ENCODE measurements around the gene NFATC4. TPM values are rescaled to one million over a fixed set of nuclear protein-coding genes. Genes with fewer than 3 reads are reported as not detected.
A peak's percentile ranks its signal among the peaks of the same experiment; 100 is the strongest.

NFATC4 gene
- total RNA-seq, 1 donor from 2014 or later = 78.9 TPM

GRCh38 chr14:24398653-24399446, 30.9 kb downstream of the NFATC4 start, which contains the start of gene NYNRIN:
Gene NYNRIN, plus strand, starts transcription at chr14:24399003. Its CDS starts 244 bp downstream, at chr14:24399247.
- peak; percentile 75 for ATAC-seq
- peak; percentile 78 for DNase-seq (ENCODE audit: low spot score)
- intact Hi-C loops (cut with DNase I) = no loop called here

GRCh38 chr14:24399447-24399822, 31.5 kb downstream of the NFATC4 start:
- DNase-seq (ENCODE audit: low spot score) = no peak
- intact Hi-C loops (cut with DNase I) = no loop called here
- peak; percentile 1 for ATAC-seq

- DNase-seq (ENCODE audit: low spot score) (no peak), ATAC-seq (no peak)
- intact Hi-C loops (cut with DNase I) = no loop called here
These were observed 32.2 kb downstream of the NFATC4 start for GRCh38 chr14:24399999-24400718.

GRCh38 chr14:24401810-24402702, 34.1 kb downstream of the NFATC4 start:
- ATAC-seq = peak; percentile 45

GRCh38 chr14:24403294-24403998, 35.5 kb downstream of the NFATC4 start:
- intact Hi-C loops (cut with DNase I) = no loop called here
- ATAC-seq (peak; percentile 56), DNase-seq (ENCODE audit: low spot score) (no peak)

More at GRCh38 chr14:24401810-24402702, 34.1 kb downstream of the NFATC4 start:
- intact Hi-C loops (cut with DNase I) = no loop called here
- no peak for DNase-seq (ENCODE audit: low spot score)

- intact Hi-C loops (cut with DNase I) = no loop called here
- no peak for ATAC-seq
- DNase-seq (ENCODE audit: low spot score) = no peak
These were observed 36.8 kb downstream of the NFATC4 start for GRCh38 chr14:24404814-24405213.

GRCh38 chr14:24406416-24406815, 38.4 kb downstream of the NFATC4 start:
- intact Hi-C loops (cut with DNase I) = no loop called here
- DNase-seq (ENCODE audit: low spot score) (no peak), ATAC-seq (no peak)

- intact Hi-C loops (cut with DNase I) = no loop called here
- DNase-seq (ENCODE audit: low spot score) (no peak), ATAC-seq (no peak)
These were observed 39.8 kb downstream of the NFATC4 start for GRCh38 chr14:24407608-24408325.

- ATAC-seq = no peak
- no peak for DNase-seq (ENCODE audit: low spot score)
- intact Hi-C loops (cut with DNase I) = no loop called here
These were observed 40.8 kb downstream of the NFATC4 start for GRCh38 chr14:24408764-24409163.

- intact Hi-C loops (cut with DNase I) = no loop called here
- ATAC-seq (no peak), DNase-seq (ENCODE audit: low spot score) (no peak)
These were observed 41.2 kb downstream of the NFATC4 start for GRCh38 chr14:24409192-24409591.

- DNase-seq (ENCODE audit: low spot score) (no peak), ATAC-seq (no peak)
- intact Hi-C loops (cut with DNase I) = loop anchor here (5.0 kb wide), 1 partner anchor 1448 kb away; no protein-coding TSS in a partner anchor
These were observed 42.0 kb downstream of the NFATC4 start for GRCh38 chr14:24409956-24410355.

- intact Hi-C loops (cut with DNase I) = loop anchor here (5.0 kb wide), 1 partner anchor 1449 kb away; no protein-coding TSS in a partner anchor
- DNase-seq (ENCODE audit: low spot score) (no peak), ATAC-seq (peak; percentile 31)
These were observed 43.7 kb downstream of the NFATC4 start for GRCh38 chr14:24411443-24412389.

GRCh38 chr14:24414077-24414476, 46.1 kb downstream of the NFATC4 start:
- DNase-seq (ENCODE audit: low spot score) (no peak), ATAC-seq (no peak)
- intact Hi-C loops (cut with DNase I) = loop anchor here (5.0 kb wide), 1 partner anchor 1452 kb away; no protein-coding TSS in a partner anchor

- ATAC-seq (no peak), DNase-seq (ENCODE audit: low spot score) (no peak)
- intact Hi-C loops (cut with DNase I) = loop anchor here (5.0 kb wide), 1 partner anchor 1453 kb away; no protein-coding TSS in a partner anchor
These were observed 46.9 kb downstream of the NFATC4 start for GRCh38 chr14:24414732-24415420.

- DNase-seq (ENCODE audit: low spot score) (no peak), ATAC-seq (peak; percentile 3)
- intact Hi-C loops (cut with DNase I) = no loop called here
These were observed 47.7 kb downstream of the NFATC4 start for GRCh38 chr14:24415421-24416253.
